T1000 (cell line): ENCODE measurements around the gene CYGB.

Experiments used
- DNase-seq: peaks from one replicate; lab custom pipeline; 2025; ENCODE audit warnings: mixed read lengths; lab: John Stamatoyannopoulos, UW

Gene CYGB

DNA sequence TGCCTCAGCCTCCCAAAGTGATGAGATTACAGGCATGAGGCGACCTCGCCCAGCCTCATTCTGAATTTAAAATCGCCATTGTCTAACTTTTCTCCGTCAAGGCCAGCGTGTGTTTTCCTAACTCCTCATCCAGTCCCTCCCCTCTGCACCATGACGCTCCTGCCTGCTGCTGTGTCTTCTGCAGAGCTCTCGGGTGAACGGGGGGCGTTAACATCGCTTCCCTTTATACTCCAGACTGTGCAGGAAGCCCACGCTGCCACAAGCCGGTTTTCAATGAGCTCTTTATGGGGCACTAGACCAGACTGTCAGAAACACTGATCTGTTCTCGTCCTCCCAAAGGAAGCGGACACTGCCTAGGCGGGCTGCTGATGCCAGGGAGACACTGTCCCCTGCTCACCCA, 56.9 kb downstream of the CYGB start:
- DNase-seq, result no peak

- no peak for DNase-seq
Measured at GRCh38 chr17:76479515-76480060, 57.9 kb downstream of the CYGB start.

DNA sequence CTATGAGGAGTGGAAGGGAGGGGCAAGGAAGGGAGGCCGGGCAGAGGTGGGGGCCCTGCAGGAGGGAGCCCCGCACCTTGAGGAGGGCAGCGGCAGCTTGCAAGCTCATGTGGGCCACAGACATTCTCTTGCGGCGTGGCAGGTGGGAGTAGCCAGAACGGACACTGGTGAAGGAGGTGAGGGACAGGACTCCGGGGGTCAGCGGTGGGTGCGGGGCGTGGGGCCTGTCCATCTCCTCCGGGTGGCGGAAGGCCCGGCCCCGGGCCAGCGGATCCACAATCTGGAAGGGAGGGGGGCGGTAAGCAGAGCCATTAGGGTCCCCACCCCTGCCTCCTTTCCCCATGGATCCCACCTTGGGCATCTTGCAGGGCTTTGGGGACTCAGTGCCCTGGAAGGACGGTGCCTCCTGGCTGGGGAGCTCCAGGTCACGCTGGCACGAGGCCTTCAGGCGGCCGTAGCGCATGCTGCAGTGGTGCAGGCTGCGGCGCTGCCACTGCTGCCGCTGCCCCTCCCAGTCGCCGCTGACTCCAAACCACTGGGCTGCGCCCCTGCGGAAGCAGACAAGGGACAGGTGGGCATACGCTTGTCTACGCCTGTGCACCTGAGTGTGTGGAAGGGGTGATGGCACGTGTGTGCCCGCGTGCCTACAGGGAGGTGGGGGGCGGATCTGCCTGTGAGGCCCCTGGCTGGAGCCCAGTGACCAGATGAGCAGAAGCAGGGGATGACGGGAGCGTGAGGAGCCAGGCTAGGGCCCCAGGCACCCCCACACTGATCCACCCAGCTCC, 58.6 kb downstream of the CYGB start:
- no peak for DNase-seq

DNA sequence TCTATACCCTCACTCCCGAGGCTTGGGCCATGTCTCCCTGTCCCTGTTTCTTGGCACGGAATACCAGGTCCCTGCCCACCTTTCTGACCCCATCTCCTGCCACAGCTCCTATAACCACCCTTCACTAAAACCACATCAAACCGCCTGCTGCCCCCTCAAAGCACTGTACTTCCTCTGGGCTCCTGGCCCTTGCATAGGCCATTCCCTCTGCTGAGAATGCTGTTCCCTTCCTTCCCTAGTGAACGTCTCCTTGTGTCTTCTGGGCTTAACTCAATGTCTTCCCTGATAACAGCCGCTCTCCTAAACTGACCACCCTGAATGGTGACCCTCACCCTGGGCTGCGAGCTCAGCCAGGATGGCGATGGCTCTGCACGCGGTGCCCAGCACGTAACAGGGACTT, 59.4 kb downstream of the CYGB start:
- no peak for DNase-seq

- DNase-seq, result no peak
Measured at GRCh38 chr17:76477576-76477975, 59.9 kb downstream of the CYGB start.
